Lung (tissue), 12 donors: ENCODE measurements around the gene DGKB. TPM values are rescaled to one million over a fixed set of nuclear protein-coding genes. Genes with fewer than 3 reads are reported as not detected.

Experiments
- ATAC-seq: fragments of 200-7000 bp; cut with Tn5 transposase; one replicate; pipeline ENCODE4 v1.9.1; 2020; ENCODE audit warnings: moderate number of reproducible peaks; ENCODE audit not compliant: insufficient read depth, low FRiP score
- DNase-seq, 3 donors: peaks; one replicate each; pipeline ENCODE4 v3.0.0-alpha.2; 2013 to 2017
- H3K27ac ChIP-seq, 2 donors: one replicate each; pipeline ENCODE4 v1.5.1; 2013; ENCODE audit warnings: mild to moderate bottlenecking in 2 of 2, moderate library complexity in 2 of 2, control low read depth in 1 of 2, inconsistent platforms in 1 of 2, low read depth in 1 of 2, low read length in 1 of 2
- H3K27me3 ChIP-seq, 3 donors: one replicate each; pipeline ENCODE4 v1.5.1; 2013; ENCODE audit warnings: low read length in 2 of 3; ENCODE audit not compliant: control insufficient read depth in 3 of 3, insufficient read depth in 3 of 3
- H3K36me3 ChIP-seq, 4 donors: one replicate each; pipeline ENCODE4 v1.5.1; 2013; ENCODE audit warnings: low read length in 4 of 4, mild to moderate bottlenecking in 1 of 4, moderate library complexity in 1 of 4; ENCODE audit not compliant: control insufficient read depth in 4 of 4, insufficient read depth in 4 of 4
- H3K4me1 ChIP-seq, 5 donors: one replicate each; pipeline ENCODE4 v1.5.1; 2013; ENCODE audit warnings: low read length in 5 of 5, mild to moderate bottlenecking in 2 of 5, moderate library complexity in 1 of 5; ENCODE audit not compliant: control insufficient read depth in 5 of 5, insufficient read depth in 5 of 5
- H3K4me3 ChIP-seq: one replicate; pipeline ENCODE4 v1.5.1; 2013; ENCODE audit warnings: mild to moderate bottlenecking, control low read depth, moderate library complexity
- H3K9ac ChIP-seq, 2 donors: one replicate each; pipeline ENCODE4 v1.5.1; 2013; ENCODE audit warnings: low read length in 2 of 2, control low read depth in 1 of 2; ENCODE audit not compliant: insufficient read depth in 1 of 2
- H3K9me3 ChIP-seq, 4 donors: one replicate each; pipeline ENCODE4 v1.5.1; 2013; ENCODE audit warnings: low read length in 3 of 4, mild to moderate bottlenecking in 1 of 4, moderate library complexity in 1 of 4; ENCODE audit not compliant: control insufficient read depth in 4 of 4, insufficient read depth in 3 of 4
- WGBS, 2 donors: extraction: QIAGEN DNeasy Blood & Tissue Kit; methylation state at CpG; one replicate each; pipeline ENCODE4 v1.1.7; 2013; 5-methylcytosine and 5-hydroxymethylcytosine counted together
- polyA plus RNA-seq, 2 donors: library from polyadenylated mRNA; stranded (reverse); fragments of 200-250 nt; gene quantifications; one replicate each; pipeline ENCODE4 v1.2.1, GENCODE V29; 2013
- total RNA-seq, 2 donors: library from RNA; depleted of rRNA in 1 of 2; stranded (reverse); fragments of >200 nt in 1 of 2; gene quantifications; one replicate each; pipeline ENCODE4 v1.2.1, GENCODE V29; 2014 to 2021
- TF ChIP-seq, protein P1 (sequence below): IDR thresholded peaks from 2 replicates; pipeline ENCODE4 v1.5.1; 2012; ENCODE audit warnings: mild to moderate bottlenecking; ENCODE audit errors: control extremely low read depth, extremely low read depth
- donor health status: control.
- donor health status: control.
- donor health status: Bipolar disorder and iron deficiency.
- donor health status: healthy.
- donor health status: DM: yes; HTN: yes; CAD: no.

The DGKB gene
- total and polyA plus RNA-seq, 4 donors = under 0.01 to 0.57 (median 0.06) TPM; not detected in 1

DNA sequence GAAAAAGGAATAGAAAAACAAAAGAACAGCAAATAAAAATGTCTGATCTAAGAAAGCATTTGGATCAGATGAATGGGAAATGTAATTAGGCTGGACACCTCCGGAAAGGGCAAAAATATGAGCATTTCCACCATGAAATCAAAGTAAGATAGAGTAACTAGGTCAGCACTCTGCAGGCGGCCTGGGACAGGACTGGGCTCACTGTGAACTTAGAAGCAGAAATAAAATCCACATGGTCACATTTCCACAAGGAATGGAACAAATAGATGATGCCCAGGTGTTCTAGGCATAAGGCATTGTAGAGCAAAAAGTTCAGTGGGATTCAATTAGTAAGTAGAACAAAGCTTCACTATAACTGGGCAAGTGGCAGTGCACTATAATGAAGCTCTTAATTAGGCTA is 703.2 kb downstream of the DGKB start:
- ATAC-seq = no peak
- no peak for DNase-seq
- Histone ChIP-seq H3K27me3 (no peaks in the 10 kb centered on the region), H3K9me3 (peaks cover 0 to 2% (median 0%) of the 10 kb centered on the region in 4 donors), H3K4me1 (peaks cover 0 to 3% (median 0%) of the 10 kb centered on the region in 5 donors), H3K27ac (no peak overlapping the region), H3K36me3 (no peaks in the 10 kb centered on the region), H3K9ac (no peak overlapping the region), H3K4me3 (no peak overlapping the region)
- TF ChIP-seq, protein P1, sequence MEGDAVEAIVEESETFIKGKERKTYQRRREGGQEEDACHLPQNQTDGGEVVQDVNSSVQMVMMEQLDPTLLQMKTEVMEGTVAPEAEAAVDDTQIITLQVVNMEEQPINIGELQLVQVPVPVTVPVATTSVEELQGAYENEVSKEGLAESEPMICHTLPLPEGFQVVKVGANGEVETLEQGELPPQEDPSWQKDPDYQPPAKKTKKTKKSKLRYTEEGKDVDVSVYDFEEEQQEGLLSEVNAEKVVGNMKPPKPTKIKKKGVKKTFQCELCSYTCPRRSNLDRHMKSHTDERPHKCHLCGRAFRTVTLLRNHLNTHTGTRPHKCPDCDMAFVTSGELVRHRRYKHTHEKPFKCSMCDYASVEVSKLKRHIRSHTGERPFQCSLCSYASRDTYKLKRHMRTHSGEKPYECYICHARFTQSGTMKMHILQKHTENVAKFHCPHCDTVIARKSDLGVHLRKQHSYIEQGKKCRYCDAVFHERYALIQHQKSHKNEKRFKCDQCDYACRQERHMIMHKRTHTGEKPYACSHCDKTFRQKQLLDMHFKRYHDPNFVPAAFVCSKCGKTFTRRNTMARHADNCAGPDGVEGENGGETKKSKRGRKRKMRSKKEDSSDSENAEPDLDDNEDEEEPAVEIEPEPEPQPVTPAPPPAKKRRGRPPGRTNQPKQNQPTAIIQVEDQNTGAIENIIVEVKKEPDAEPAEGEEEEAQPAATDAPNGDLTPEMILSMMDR = no peak
- whole genome bisulfite sequencing, 2 donors = 84 to 88% methylated on average over 2 of the region's 2 CpGs

DNA sequence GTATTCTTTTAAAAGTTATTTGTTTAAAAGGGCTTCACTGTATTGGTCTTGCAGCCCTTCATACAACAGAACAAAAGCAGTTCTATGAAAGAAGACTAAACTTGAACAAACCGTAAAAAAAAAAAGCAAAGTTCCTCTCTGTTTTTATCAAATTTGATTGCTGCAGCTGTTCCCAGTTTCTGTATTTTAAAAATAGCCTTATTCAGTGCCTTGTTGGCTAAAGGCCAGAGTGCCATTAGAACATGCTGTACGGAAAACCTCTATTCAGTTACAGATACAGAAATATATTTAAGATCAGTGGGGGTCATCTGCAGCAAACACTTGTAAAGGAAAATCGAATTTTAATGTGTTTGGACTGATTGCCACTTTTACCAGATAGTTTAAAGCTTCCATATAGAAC is 705.3 kb downstream of the DGKB start:
- H3K36me3 ChIP-seq = no peaks in the 10 kb centered on the region
- peaks cover 0 to 2% (median 0%) of the 10 kb centered on the region in 4 donors for H3K9me3 ChIP-seq
- H3K4me3 ChIP-seq = no peak overlapping the region
- TF ChIP-seq, protein P1 = no peak
- no peak overlapping the region for H3K9ac ChIP-seq
- no peaks in the 10 kb centered on the region for H3K27me3 ChIP-seq
- WGBS, 2 donors = 16 to 24% methylated on average over 3 of the region's 3 CpGs
- peak overlapping the region in 1 of 2 donors; percentile 60 for H3K27ac ChIP-seq
- no peak for ATAC-seq
- H3K4me1 ChIP-seq = peaks cover 0 to 3% (median 0%) of the 10 kb centered on the region in 5 donors
- peak; percentile 19 to 86 (median 78) for DNase-seq

DNA sequence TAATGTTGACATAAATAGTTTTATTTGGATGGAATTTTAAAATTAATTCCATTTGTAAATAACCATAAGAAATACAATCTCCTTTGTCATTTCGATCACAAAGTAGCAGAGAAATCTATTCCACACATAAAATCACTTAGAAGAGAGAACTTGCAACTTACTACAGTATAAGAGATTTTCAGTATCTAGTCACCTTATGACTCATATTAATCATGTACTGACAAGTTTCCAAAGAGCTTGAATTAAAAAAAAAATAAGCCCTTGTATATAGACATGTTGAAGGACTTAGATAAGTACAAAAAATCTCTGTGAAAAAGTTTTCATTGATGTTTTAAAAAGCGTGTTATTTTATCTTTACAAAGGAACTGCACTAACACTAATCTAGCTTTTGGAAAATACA is 706.0 kb downstream of the DGKB start:
- Histone ChIP-seq H3K4me1 (peaks cover 0 to 3% (median 0%) of the 10 kb centered on the region in 5 donors), H3K9me3 (peaks cover 0 to 2% (median 0%) of the 10 kb centered on the region in 4 donors), H3K4me3 (no peak overlapping the region), H3K9ac (no peak overlapping the region), H3K36me3 (no peaks in the 10 kb centered on the region), H3K27me3 (no peaks in the 10 kb centered on the region), H3K27ac (no peak overlapping the region)
- DNase-seq = no peak
- ATAC-seq = no peak
- 69 to 75% methylated on average over 2 of the region's 2 CpGs for WGBS, 2 donors
- TF ChIP-seq, protein P1 = no peak

DNA sequence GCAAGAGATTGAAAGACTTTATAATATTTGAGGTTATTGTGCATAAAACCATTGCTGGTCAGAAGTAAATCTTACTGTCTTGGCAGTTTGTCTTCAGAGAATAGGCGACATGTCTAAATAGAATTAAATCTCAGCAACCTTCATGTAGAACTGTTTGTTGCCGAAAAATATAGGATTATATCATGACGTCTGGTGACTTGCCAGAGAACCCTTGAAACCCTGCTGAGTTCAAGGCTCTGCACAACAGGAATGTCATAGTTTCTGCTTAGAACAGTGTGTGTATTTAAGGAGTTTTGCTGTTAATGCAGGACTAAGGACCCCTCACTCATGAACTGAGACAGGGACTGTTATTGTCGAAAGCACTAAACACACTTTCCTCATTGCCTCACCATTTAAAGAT is 706.7 kb downstream of the DGKB start:
- WGBS, 2 donors = 81 to 84% methylated on average over 4 of the region's 4 CpGs
- Histone ChIP-seq H3K27ac (no peak overlapping the region), H3K36me3 (no peaks in the 10 kb centered on the region), H3K9ac (no peak overlapping the region), H3K9me3 (peaks cover 0 to 2% (median 0%) of the 10 kb centered on the region in 4 donors), H3K4me1 (peaks cover 0 to 3% (median 0%) of the 10 kb centered on the region in 5 donors), H3K4me3 (no peak overlapping the region), H3K27me3 (no peaks in the 10 kb centered on the region)
- DNase-seq = peak in 1 of 3 donors; percentile 44
- TF ChIP-seq, protein P1 = no peak
- no peak for ATAC-seq
